ENCODE results near the gene ZNF618. TPM values are rescaled to one million over a fixed set of nuclear protein-coding genes. Genes with fewer than 3 reads are reported as not detected.

Gene ZNF618
- total and polyA plus RNA-seq, 2 experiments from 2014 or later: 12.1 to 22.1 TPM

GRCh38 chr9:113886466-113886865 is 10.4 kb downstream of the ZNF618 start (continued):
- no peak for TF ChIP-seq REST (IDR thresholded peaks at IDR 0.05; ENCODE audit: unreplicated experiment)
- TF ChIP-seq, protein P1, sequence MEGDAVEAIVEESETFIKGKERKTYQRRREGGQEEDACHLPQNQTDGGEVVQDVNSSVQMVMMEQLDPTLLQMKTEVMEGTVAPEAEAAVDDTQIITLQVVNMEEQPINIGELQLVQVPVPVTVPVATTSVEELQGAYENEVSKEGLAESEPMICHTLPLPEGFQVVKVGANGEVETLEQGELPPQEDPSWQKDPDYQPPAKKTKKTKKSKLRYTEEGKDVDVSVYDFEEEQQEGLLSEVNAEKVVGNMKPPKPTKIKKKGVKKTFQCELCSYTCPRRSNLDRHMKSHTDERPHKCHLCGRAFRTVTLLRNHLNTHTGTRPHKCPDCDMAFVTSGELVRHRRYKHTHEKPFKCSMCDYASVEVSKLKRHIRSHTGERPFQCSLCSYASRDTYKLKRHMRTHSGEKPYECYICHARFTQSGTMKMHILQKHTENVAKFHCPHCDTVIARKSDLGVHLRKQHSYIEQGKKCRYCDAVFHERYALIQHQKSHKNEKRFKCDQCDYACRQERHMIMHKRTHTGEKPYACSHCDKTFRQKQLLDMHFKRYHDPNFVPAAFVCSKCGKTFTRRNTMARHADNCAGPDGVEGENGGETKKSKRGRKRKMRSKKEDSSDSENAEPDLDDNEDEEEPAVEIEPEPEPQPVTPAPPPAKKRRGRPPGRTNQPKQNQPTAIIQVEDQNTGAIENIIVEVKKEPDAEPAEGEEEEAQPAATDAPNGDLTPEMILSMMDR (conservative IDR thresholded peaks at IDR 0.05; ENCODE audit: low read depth in 2 of 2): no peak

GRCh38 chr9:113886933-113887332 is 10.8 kb downstream of the ZNF618 start:
- Histone ChIP-seq H3F3A (replicated peaks; ENCODE audit: low read depth) (no peaks in the 10 kb centered on the region), H3K4me1 (ENCODE audit: insufficient read depth) (peaks cover 30% of the 10 kb centered on the region), H3K4me3 (no peak overlapping the region), H4K20me1 (replicated peaks; ENCODE audit: insufficient read depth) (no peaks in the 10 kb centered on the region; the same call in 1 of the 2 replicates), H2AFZ (no peak overlapping the region), H3K27ac (ENCODE audit: low read depth) (no peak overlapping the region), H3K27me3 (ENCODE audit: insufficient read depth) (no peaks in the 10 kb centered on the region), H3K9me2 (ENCODE audit: insufficient read depth) (0 out of 2 replicates have a peak, but pooled peaks cover 5% of the 10 kb centered on the region), H3K36me3 (ENCODE audit: insufficient read depth) (no peaks in the 10 kb centered on the region), H3K79me2 (replicated peaks; ENCODE audit: insufficient read depth) (peaks cover 89% of the 10 kb centered on the region), H3K4me2 (peak overlapping the region; percentile 64)
- DNase-seq (ENCODE audit: low spot score) (no peak), ATAC-seq (peak; percentile 10; the same call in 1 of the 3 replicates)
- Mint-ChIP-seq H3K27me3 (ENCODE audit: insufficient read depth, low read depth, poor library complexity) (peaks cover 6% of the 10 kb centered on the region), H3K4me1 (peaks cover 55% of the 10 kb centered on the region), H3K4me3 (no peak overlapping the region), H3K27ac (no peak overlapping the region; the same call in 1 of the 2 replicates), H3K9me3 (peaks cover 11% of the 10 kb centered on the region), H3K36me3 (ENCODE audit: low read depth) (peaks cover 32% of the 10 kb centered on the region)
- TF ChIP-seq POLR2AphosphoS5 (IDR thresholded peaks at IDR 0.05; ENCODE audit: low read depth): no peak
- TF ChIP-seq EZH2 (IDR thresholded peaks at IDR 0.05; ENCODE audit: low read depth, unreplicated experiment): no peak
- TF ChIP-seq, protein P1 (conservative IDR thresholded peaks at IDR 0.05; ENCODE audit: low read depth in 2 of 2): no peak
- no peak for TF ChIP-seq STAT1 (IDR thresholded peaks at IDR 0.05; ENCODE audit: unreplicated experiment)
- no peak for TF ChIP-seq ZNF114 (CRISPR knock-in tag; IDR thresholded peaks at IDR 0.05)
- no peak for TF ChIP-seq REST (IDR thresholded peaks at IDR 0.05; ENCODE audit: unreplicated experiment)
- no peak for TF ChIP-seq EZH2phosphoT487 (IDR thresholded peaks at IDR 0.05; ENCODE audit: unreplicated experiment)
- TF ChIP-seq NANOG (IDR thresholded peaks at IDR 0.05; ENCODE audit: borderline replicate concordance): no peak
- TF ChIP-seq, protein P2, sequence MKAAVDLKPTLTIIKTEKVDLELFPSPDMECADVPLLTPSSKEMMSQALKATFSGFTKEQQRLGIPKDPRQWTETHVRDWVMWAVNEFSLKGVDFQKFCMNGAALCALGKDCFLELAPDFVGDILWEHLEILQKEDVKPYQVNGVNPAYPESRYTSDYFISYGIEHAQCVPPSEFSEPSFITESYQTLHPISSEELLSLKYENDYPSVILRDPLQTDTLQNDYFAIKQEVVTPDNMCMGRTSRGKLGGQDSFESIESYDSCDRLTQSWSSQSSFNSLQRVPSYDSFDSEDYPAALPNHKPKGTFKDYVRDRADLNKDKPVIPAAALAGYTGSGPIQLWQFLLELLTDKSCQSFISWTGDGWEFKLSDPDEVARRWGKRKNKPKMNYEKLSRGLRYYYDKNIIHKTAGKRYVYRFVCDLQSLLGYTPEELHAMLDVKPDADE (IDR thresholded peaks at IDR 0.05): no peak
- TF ChIP-seq ZNF331 (CRISPR knock-in tag; IDR thresholded peaks at IDR 0.05; ENCODE audit: low read depth): no peak
